H1 (cell line): Measurements from ENCODE around the gene TMEM38A. TPM values are rescaled to one million over a fixed set of nuclear protein-coding genes. Genes with fewer than 3 reads are reported as not detected.

ENCODE experiments used
- CBX8 ChIP-seq: fragments of 300-800, 300-1000 bp; sonication (generic); IDR thresholded peaks from 2 replicates; pipeline ENCODE4 v1.7.1; 2016; ENCODE audit warnings: low read depth, low read length, borderline replicate concordance
- CHD1 ChIP-seq: IDR thresholded peaks from 2 replicates; pipeline ENCODE4 v1.6.1; 2012; ENCODE audit warnings: low read depth, low read length, improper control_type of control experiment
- KDM1A ChIP-seq: fragments of 200-600, 300-600 bp; sonication (generic); IDR thresholded peaks from 2 replicates; pipeline ENCODE4 v1.7.1; 2016; ENCODE audit warnings: mild to moderate bottlenecking, low read length, borderline replicate concordance
- TBP ChIP-seq: IDR thresholded peaks from 2 replicates; pipeline ENCODE4 v1.6.1; 2011; ENCODE audit warnings: low read depth, low read length, improper control_type of control experiment
- polyA plus RNA-seq, 7 experiments: library from polyadenylated mRNA; depleted of rRNA in 3 of 7; stranded (reverse) in 5 of 7; unstranded in 2 of 7; fragments of >200 nt in 5 of 7; fragments of 200-250 nt in 2 of 7; gene quantifications; 1 replicate in 5 of 7; 2 replicates in 1 of 7; 4 replicates in 1 of 7; pipeline versions ENCODE4 v1.2.1 to v1.2.3, GENCODE V29; 2011 to 2013; ENCODE audit warnings: missing spikeins in 2 of 7, mixed read lengths in 2 of 7
- total RNA-seq: library from RNA; stranded (reverse); fragmentation: NEBNext Ultra II Directional; extraction: Animal tissue kit (Norgen Biotek cat#: 25700); gene quantifications from 2 replicates; pipeline ENCODE4 v1.2.1, GENCODE V29; 2021

The TMEM38A gene
- total and polyA plus RNA-seq, 2 of the 8 experiments (the other 6 are each of a cell fraction or from before 2014, with no cell fraction given), result 8.9 to 9.2 TPM

DNA sequence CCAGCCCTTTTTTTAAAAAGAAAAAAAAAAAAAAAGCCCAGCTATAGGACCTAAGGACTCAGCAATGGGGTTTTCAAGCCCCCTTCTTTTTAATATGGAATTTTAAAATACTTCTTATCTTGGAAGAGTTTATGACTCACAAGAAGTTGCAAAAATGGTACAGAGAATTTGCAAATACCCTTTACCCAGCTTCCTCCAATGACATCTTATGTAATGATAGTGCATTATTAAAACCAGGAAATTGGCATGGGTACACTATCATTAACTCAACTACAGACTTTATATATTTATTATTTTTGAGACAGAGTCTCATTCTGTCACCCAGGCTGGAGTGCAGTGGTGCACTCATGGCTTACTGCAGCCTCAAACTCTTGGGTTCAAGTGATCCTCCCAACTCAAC lies 16.1 kb downstream of the TMEM38A start (continued):
- no peak for TF ChIP-seq KDM1A
- no peak for TF ChIP-seq CBX8
- TF ChIP-seq CHD1, result no peak
- no peak for TF ChIP-seq TBP
